H9 (cell line): ENCODE results near the gene JAG1. TPM values are rescaled to one million over a fixed set of nuclear protein-coding genes. Genes with fewer than 3 reads are reported as not detected.

Experiments
- DNase-seq: peaks from one replicate; pipeline ENCODE4 v3.0.0-alpha.2; 2017
- H2AFZ ChIP-seq: one replicate; pipeline ENCODE4 v1.6.1; 2013; ENCODE audit warnings: mild to moderate bottlenecking, low read length, control low read depth, moderate library complexity
- H2AK5ac ChIP-seq: 2 replicates; pipeline ENCODE4 v1.6.1; 2013; ENCODE audit warnings: low read length, control low read depth, mixed read lengths; ENCODE audit not compliant: insufficient read length
- H2BK120ac ChIP-seq: one replicate; pipeline ENCODE4 v1.6.1; 2013; ENCODE audit warnings: low read depth, mild to moderate bottlenecking, low read length, control low read depth, inconsistent platforms; ENCODE audit not compliant: poor library complexity, severe bottlenecking
- H2BK12ac ChIP-seq: 2 replicates; pipeline ENCODE4 v1.6.1; 2013; ENCODE audit warnings: low read length, control low read depth, mixed read lengths, low read depth; ENCODE audit not compliant: insufficient read length
- H2BK15ac ChIP-seq: 2 replicates; pipeline ENCODE4 v1.6.1; 2013; ENCODE audit warnings: low read depth, low read length, control low read depth
- H2BK20ac ChIP-seq: one replicate; pipeline ENCODE4 v1.6.1; 2013; ENCODE audit warnings: low read depth, mild to moderate bottlenecking, low read length, control low read depth, inconsistent platforms; ENCODE audit not compliant: poor library complexity, severe bottlenecking
- H2BK5ac ChIP-seq: 2 replicates; pipeline ENCODE4 v1.6.1; 2013; ENCODE audit warnings: low read length, control low read depth, mixed read lengths; ENCODE audit not compliant: insufficient read length
- H3K14ac ChIP-seq: 2 replicates; pipeline ENCODE4 v1.6.1; 2013; ENCODE audit warnings: low read length, control low read depth; ENCODE audit not compliant: insufficient read depth
- H3K18ac ChIP-seq: 2 replicates; pipeline ENCODE4 v1.6.1; 2013; ENCODE audit warnings: low read depth, mild to moderate bottlenecking, mixed read lengths, low read length, control low read depth; ENCODE audit not compliant: insufficient read length
- H3K23ac ChIP-seq: 2 replicates; pipeline ENCODE4 v1.6.1; 2013; ENCODE audit warnings: low read length, control low read depth, mixed read lengths, low read depth; ENCODE audit not compliant: insufficient read length
- H3K23me2 ChIP-seq: 2 replicates; pipeline ENCODE4 v1.6.1; 2013; ENCODE audit warnings: low read depth, mild to moderate bottlenecking, mixed read lengths, low read length, control low read depth; ENCODE audit not compliant: insufficient read length, poor library complexity, severe bottlenecking
- H3K27ac ChIP-seq: 2 replicates; pipeline ENCODE4 v1.5.1; 2013; ENCODE audit warnings: low read length, control low read depth, mixed read lengths, low read depth; ENCODE audit not compliant: insufficient read length
- H3K27me3 ChIP-seq: 2 replicates; pipeline ENCODE4 v1.6.1; 2013; ENCODE audit warnings: low read length, control low read depth, inconsistent platforms; ENCODE audit not compliant: insufficient read depth
- H3K4ac ChIP-seq: 2 replicates; pipeline ENCODE4 v1.6.1; 2013; ENCODE audit warnings: low read depth, mild to moderate bottlenecking, control low read depth, inconsistent platforms, low read length, moderate library complexity
- H3K4me1 ChIP-seq: 2 replicates; pipeline ENCODE4 v1.6.1; 2013; ENCODE audit warnings: low read length, control low read depth, inconsistent platforms; ENCODE audit not compliant: insufficient read depth
- H3K4me2 ChIP-seq: 2 replicates; pipeline ENCODE4 v1.6.1; 2013; ENCODE audit warnings: low read length, control low read depth, mixed read lengths; ENCODE audit not compliant: insufficient read length, insufficient read depth
- H3K56ac ChIP-seq: 2 replicates; pipeline ENCODE4 v1.6.1; 2013; ENCODE audit warnings: low read depth, mild to moderate bottlenecking, mixed read lengths, low read length, control low read depth; ENCODE audit not compliant: insufficient read length
- H3K79me1 ChIP-seq: 2 replicates; pipeline ENCODE4 v1.6.1; 2013; ENCODE audit warnings: low read depth, mild to moderate bottlenecking, moderate library complexity, low read length, control low read depth, inconsistent platforms; ENCODE audit not compliant: insufficient read depth, poor library complexity, severe bottlenecking
- H3K79me2 ChIP-seq: 2 replicates; pipeline ENCODE4 v1.6.1; 2013; ENCODE audit warnings: low read length, control low read depth, inconsistent platforms; ENCODE audit not compliant: insufficient read depth
- H3K9ac ChIP-seq: 2 replicates; pipeline ENCODE4 v1.6.1; 2013; ENCODE audit warnings: low read length, control low read depth, mixed read lengths; ENCODE audit not compliant: insufficient read length; ENCODE audit errors: extremely low read depth
- H3K9me3 ChIP-seq: one replicate; pipeline ENCODE4 v1.6.1; 2013; ENCODE audit warnings: low read depth, low read length, inconsistent platforms; ENCODE audit not compliant: control insufficient read depth
- H3T11ph ChIP-seq: one replicate; pipeline ENCODE4 v1.6.1; 2013; ENCODE audit warnings: mild to moderate bottlenecking, low read length, control low read depth, inconsistent platforms
- H4K20me1 ChIP-seq: one replicate; pipeline ENCODE4 v1.6.1; 2013; ENCODE audit not compliant: control insufficient read depth, insufficient read length, insufficient read depth
- H4K5ac ChIP-seq: 2 replicates; pipeline ENCODE4 v1.6.1; 2013; ENCODE audit warnings: low read depth, mild to moderate bottlenecking, mixed read lengths, low read length, control low read depth; ENCODE audit not compliant: insufficient read length
- H4K8ac ChIP-seq: replicated peaks from 2 replicates; pipeline ENCODE4 v1.6.1; 2013; ENCODE audit warnings: low read length, control low read depth, mixed read lengths, low read depth; ENCODE audit not compliant: insufficient read length
- H4K91ac ChIP-seq: 2 replicates; pipeline ENCODE4 v1.6.1; 2013; ENCODE audit warnings: low read depth, mild to moderate bottlenecking, moderate library complexity, mixed read lengths, low read length, control low read depth; ENCODE audit not compliant: insufficient read length
- H3K27ac Mint-ChIP-seq, 3 experiments: 2 replicates in 2 of 3; 3 replicates in 1 of 3; pipeline ENCODE4 v1.8.0; 2020 to 2021; ENCODE audit warnings: mixed read lengths in 3 of 3, mild to moderate bottlenecking in 1 of 3, moderate library complexity in 1 of 3
- H3K27me3 Mint-ChIP-seq: 2 replicates; pipeline ENCODE4 v1.8.0; 2021; ENCODE audit warnings: low read depth, mild to moderate bottlenecking, moderate library complexity, mixed read lengths
- H3K36me3 Mint-ChIP-seq, 3 experiments: 2 replicates in 2 of 3; 3 replicates in 1 of 3; pipeline ENCODE4 v1.8.0; 2020 to 2021; ENCODE audit warnings: low read depth in 3 of 3, mixed read lengths in 3 of 3; ENCODE audit not compliant: insufficient read depth in 1 of 3
- H3K4me1 Mint-ChIP-seq, 2 experiments: 2 replicates each; pipeline ENCODE4 v1.8.0; 2020; ENCODE audit warnings: mixed read lengths in 2 of 2
- H3K4me3 Mint-ChIP-seq, 2 experiments: 2 replicates in 1 of 2; 3 replicates in 1 of 2; pipeline ENCODE4 v1.8.0; 2020 to 2021; ENCODE audit warnings: mild to moderate bottlenecking in 2 of 2, mixed read lengths in 2 of 2, moderate library complexity in 1 of 2
- H3K9me3 Mint-ChIP-seq, 2 experiments: 2 replicates in 1 of 2; 3 replicates in 1 of 2; pipeline ENCODE4 v1.8.0; 2020; ENCODE audit warnings: mild to moderate bottlenecking in 2 of 2, mixed read lengths in 2 of 2, moderate library complexity in 1 of 2
- CTCF ChIP-seq: fragments of 200-600 bp; sonication (generic); conservative IDR thresholded peaks from 3 replicates; pipeline ENCODE4 v1.8.0; 2021; ENCODE audit warnings: antibody characterized with exemption, mild to moderate bottlenecking
- WGBS: extraction: QIAGEN DNeasy Blood & Tissue Kit; methylation state at CpG from one replicate; pipeline ENCODE4 v1.1.7; 2013; ENCODE audit warnings: missing lambda C conversion rate, low lambda C conversion rate, mixed read lengths; ENCODE audit not compliant: insufficient read length; ENCODE audit errors: extremely low coverage; 5-methylcytosine and 5-hydroxymethylcytosine counted together
- total RNA-seq: library from RNA; stranded (reverse); gene quantifications from 2 replicates; pipeline ENCODE4 v1.2.1, GENCODE V29; 2021

JAG1 gene
- total RNA-seq, 1 experiment from 2014 or later, result 58.1 TPM

DNA sequence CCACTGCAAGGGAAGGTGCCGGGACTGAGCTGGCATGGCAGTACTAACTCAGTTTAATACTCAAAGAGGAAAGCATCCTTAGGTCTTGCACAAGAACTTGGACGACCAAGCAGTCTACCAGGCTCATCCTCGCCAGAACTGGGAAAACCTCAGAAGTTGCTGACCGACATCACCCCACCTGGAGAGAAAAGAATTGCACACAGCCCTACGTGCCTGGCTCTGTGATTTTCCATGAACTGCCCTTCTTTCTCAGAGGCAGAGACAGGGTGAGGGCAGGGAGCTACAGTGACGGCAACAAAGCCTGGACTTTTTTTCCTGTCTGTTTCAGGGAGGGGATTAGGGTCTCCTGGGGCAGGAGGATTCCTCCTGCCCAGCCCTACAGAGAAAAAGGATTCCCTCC, 8.0 kb downstream of the JAG1 start:
- no peak overlapping the region for H3K27ac ChIP-seq

More for the DNA sequence above, 8.0 kb downstream of the JAG1 start:
- Histone ChIP-seq H3K56ac (no peak overlapping the region), H2BK5ac (no peak overlapping the region), H3K4ac (no peak overlapping the region), H2BK12ac (no peak overlapping the region), H3K79me1 (peaks cover 4% of the 10 kb centered on the region), H3K79me2 (peaks cover 12% of the 10 kb centered on the region; the same call in 1 of the 2 replicates), H2AFZ (no peak overlapping the region), H3K4me2 (no peak overlapping the region), H4K91ac (no peak overlapping the region), H4K8ac (no peak overlapping the region), H3K23me2 (no peaks in the 10 kb centered on the region), H3K27me3 (no peaks in the 10 kb centered on the region), H3K4me1 (peaks cover 29% of the 10 kb centered on the region), H4K5ac (no peak overlapping the region), H2BK15ac (no peak overlapping the region), H3K14ac (no peak overlapping the region), H4K20me1 (no peaks in the 10 kb centered on the region), H2BK20ac (no peak overlapping the region), H3T11ph (no peak overlapping the region), H2AK5ac (no peak overlapping the region), H2BK120ac (no peak overlapping the region), H3K23ac (no peak overlapping the region), H3K9me3 (no peaks in the 10 kb centered on the region), H3K9ac (no peak overlapping the region), H3K18ac (no peak overlapping the region)
- TF ChIP-seq CTCF, result no peak
- peak overlapping the region; percentile 2 to 60; a peak in 4 of 5 replicates for H3K4me3 Mint-ChIP-seq
- no CpG with 5 or more reads among the region's 6 CpGs for WGBS
- no peaks in the 10 kb centered on the region for H3K27me3 Mint-ChIP-seq
- peak; percentile 51 for DNase-seq
- H3K9me3 Mint-ChIP-seq, result no peaks in the 10 kb centered on the region; a peak in 1 of 5 replicates
- peaks cover 35 to 71% (median 40%) of the 10 kb centered on the region in 3 experiments for H3K36me3 Mint-ChIP-seq
- H3K27ac Mint-ChIP-seq, result peak overlapping the region; percentile 42 to 95 (median 94)
- peaks cover 87 to 89% of the 10 kb centered on the region in 2 experiments for H3K4me1 Mint-ChIP-seq
